Measurements from ENCODE around the gene CCDC86. TPM values are rescaled to one million over a fixed set of nuclear protein-coding genes. Genes with fewer than 3 reads are reported as not detected.

The CCDC86 gene
- total and polyA plus RNA-seq, 9 of the 15 experiments (the other 6 are each of a cell fraction or from before 2014, with no cell fraction given): 4.6 to 102 (median 25.2) TPM

DNA sequence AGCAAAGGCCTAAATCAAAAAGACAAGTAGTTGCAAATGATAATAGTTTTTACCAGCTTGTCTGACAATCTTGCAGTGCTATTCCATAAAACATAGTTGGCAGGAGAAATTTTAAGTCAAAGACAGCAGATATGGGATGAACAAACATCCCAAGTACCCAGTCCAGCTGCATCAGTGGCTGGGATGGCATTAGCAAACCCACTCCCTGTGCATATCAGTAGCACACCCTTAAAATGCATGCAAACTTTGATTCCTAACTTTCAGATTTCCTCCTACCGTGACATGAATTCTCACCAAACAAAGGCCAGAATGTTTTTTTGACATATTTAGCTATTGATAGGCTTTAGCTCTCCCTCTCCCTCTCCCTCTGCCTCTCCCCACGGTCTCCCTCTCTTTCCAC, 27.8 kb upstream of the CCDC86 start:
- Histone ChIP-seq H3K27me3 (ENCODE audit: control insufficient read depth in 2 of 2, insufficient read depth in 2 of 2, low read length in 2 of 2) (peaks cover 27 to 48% of the 10 kb centered on the region in 2 experiments; a peak in 4 of 5 replicates), H3K9me1 (ENCODE audit: control insufficient read depth, insufficient read depth, low read length) (no peaks in the 10 kb centered on the region), H3K79me2 (ENCODE audit: control insufficient read depth, insufficient read depth, low read length) (no peaks in the 10 kb centered on the region), H3K4me1 (replicated peaks in 1 of 2; ENCODE audit: control insufficient read depth in 2 of 2, insufficient read depth in 2 of 2, low read length in 2 of 2) (no peaks in the 10 kb centered on the region), H3K4me3 (no peak overlapping the region), H4K20me1 (replicated peaks; ENCODE audit: control insufficient read depth, insufficient read depth, low read length) (peaks cover 5% of the 10 kb centered on the region; the same call in 1 of the 2 replicates), H2AFZ (ENCODE audit: low read depth, low read length) (no peak overlapping the region), H3K27ac (ENCODE audit: extremely low read depth, low read depth, low read length) (no peak overlapping the region), H3K4me2 (ENCODE audit: insufficient read depth, low read length) (no peak overlapping the region), H3K36me3 (ENCODE audit: control insufficient read depth, insufficient read depth, low read length) (no peaks in the 10 kb centered on the region), H3K9me3 (replicated peaks; ENCODE audit: control insufficient read depth, insufficient read depth, low read depth, low read length) (no peaks in the 10 kb centered on the region; the same call in 1 of the 2 replicates), H3K9ac (ENCODE audit: insufficient read depth in 1 of 2, low read depth in 2 of 2, low read length in 2 of 2) (no peak overlapping the region)
- ChIA-PET CTCF (ENCODE audit: low intra/inter-chr PET ratio) (no interaction called here), POLR2A (no interaction called here)
- FAIRE-seq (peak; percentile 73), DNase-seq (ENCODE audit: extremely low read depth in 1 of 4, low spot score in 3 of 4) (no peak), ATAC-seq (no peak)
- in situ Hi-C loops (cut with MboI): no loop called here
- intact Hi-C loops (cut with micrococcal nuclease): no loop called here
- no TSS peak for BruUV-seq (replicated peaks)
- WGBS (ENCODE audit: insufficient coverage, low coverage, missing lambda C conversion rate): 8% methylated on average over 2 of the region's 2 CpGs
- TF ChIP-seq, protein P1, sequence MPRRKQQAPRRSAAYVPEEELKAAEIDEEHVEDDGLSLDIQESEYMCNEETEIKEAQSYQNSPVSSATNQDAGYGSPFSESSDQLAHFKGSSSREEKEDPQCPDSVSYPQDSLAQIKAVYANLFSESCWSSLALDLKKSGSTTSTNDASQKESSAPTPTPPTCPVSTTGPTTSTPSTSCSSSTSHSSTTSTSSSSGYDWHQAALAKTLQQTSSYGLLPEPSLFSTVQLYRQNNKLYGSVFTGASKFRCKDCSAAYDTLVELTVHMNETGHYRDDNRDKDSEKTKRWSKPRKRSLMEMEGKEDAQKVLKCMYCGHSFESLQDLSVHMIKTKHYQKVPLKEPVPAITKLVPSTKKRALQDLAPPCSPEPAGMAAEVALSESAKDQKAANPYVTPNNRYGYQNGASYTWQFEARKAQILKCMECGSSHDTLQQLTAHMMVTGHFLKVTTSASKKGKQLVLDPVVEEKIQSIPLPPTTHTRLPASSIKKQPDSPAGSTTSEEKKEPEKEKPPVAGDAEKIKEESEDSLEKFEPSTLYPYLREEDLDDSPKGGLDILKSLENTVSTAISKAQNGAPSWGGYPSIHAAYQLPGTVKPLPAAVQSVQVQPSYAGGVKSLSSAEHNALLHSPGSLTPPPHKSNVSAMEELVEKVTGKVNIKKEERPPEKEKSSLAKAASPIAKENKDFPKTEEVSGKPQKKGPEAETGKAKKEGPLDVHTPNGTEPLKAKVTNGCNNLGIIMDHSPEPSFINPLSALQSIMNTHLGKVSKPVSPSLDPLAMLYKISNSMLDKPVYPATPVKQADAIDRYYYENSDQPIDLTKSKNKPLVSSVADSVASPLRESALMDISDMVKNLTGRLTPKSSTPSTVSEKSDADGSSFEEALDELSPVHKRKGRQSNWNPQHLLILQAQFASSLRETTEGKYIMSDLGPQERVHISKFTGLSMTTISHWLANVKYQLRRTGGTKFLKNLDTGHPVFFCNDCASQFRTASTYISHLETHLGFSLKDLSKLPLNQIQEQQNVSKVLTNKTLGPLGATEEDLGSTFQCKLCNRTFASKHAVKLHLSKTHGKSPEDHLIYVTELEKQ (CRISPR knock-in tag; IDR thresholded peaks at IDR 0.05): no peak
- TF ChIP-seq MYC (IDR thresholded peaks at IDR 0.05; ENCODE audit: low read depth, low read length) (no peak), MYC (CRISPR knock-in tag; IDR thresholded peaks at IDR 0.05; ENCODE audit: borderline replicate concordance, low read depth) (no peak), SIX5 (IDR thresholded peaks at IDR 0.05; ENCODE audit: borderline replicate concordance in 1 of 2, insufficient read depth in 1 of 2, low read depth in 1 of 2, low read length in 2 of 2) (no peak), XRCC4 (IDR thresholded peaks at IDR 0.05; ENCODE audit: extremely low read depth, insufficient read depth, insufficient read length) (no peak), ZNF551 (CRISPR knock-in tag; IDR thresholded peaks at IDR 0.05) (no peak), FOXA3 (CRISPR knock-in tag; conservative IDR thresholded peaks at IDR 0.05 in 1 of 2, IDR thresholded peaks at IDR 0.05 in 1 of 2) (no peak), SAP30 (IDR thresholded peaks at IDR 0.05; ENCODE audit: borderline replicate concordance, insufficient read depth, low read depth, low read length, poor library complexity, severe bottlenecking) (no peak)
- TF ChIP-seq, protein P2, sequence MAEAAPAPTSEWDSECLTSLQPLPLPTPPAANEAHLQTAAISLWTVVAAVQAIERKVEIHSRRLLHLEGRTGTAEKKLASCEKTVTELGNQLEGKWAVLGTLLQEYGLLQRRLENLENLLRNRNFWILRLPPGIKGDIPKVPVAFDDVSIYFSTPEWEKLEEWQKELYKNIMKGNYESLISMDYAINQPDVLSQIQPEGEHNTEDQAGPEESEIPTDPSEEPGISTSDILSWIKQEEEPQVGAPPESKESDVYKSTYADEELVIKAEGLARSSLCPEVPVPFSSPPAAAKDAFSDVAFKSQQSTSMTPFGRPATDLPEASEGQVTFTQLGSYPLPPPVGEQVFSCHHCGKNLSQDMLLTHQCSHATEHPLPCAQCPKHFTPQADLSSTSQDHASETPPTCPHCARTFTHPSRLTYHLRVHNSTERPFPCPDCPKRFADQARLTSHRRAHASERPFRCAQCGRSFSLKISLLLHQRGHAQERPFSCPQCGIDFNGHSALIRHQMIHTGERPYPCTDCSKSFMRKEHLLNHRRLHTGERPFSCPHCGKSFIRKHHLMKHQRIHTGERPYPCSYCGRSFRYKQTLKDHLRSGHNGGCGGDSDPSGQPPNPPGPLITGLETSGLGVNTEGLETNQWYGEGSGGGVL (CRISPR knock-in tag; IDR thresholded peaks at IDR 0.05): no peak
- TF ChIP-seq, protein P3, sequence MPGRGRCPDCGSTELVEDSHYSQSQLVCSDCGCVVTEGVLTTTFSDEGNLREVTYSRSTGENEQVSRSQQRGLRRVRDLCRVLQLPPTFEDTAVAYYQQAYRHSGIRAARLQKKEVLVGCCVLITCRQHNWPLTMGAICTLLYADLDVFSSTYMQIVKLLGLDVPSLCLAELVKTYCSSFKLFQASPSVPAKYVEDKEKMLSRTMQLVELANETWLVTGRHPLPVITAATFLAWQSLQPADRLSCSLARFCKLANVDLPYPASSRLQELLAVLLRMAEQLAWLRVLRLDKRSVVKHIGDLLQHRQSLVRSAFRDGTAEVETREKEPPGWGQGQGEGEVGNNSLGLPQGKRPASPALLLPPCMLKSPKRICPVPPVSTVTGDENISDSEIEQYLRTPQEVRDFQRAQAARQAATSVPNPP (IDR thresholded peaks at IDR 0.05; ENCODE audit: borderline replicate concordance, insufficient read depth, insufficient read length): no peak
